Pancreas (tissue), 10 donors: Measurements from ENCODE around the gene NUBPL. TPM values are rescaled to one million over a fixed set of nuclear protein-coding genes. Genes with fewer than 3 reads are reported as not detected.

Experiments used
- ATAC-seq, 4 donors: fragments of 200-7000 bp; cut with Tn5 transposase; one replicate each; pipeline versions ENCODE4 v1.8.0 to v1.9.1; 2020; ENCODE audit warnings: mild to moderate bottlenecking in 4 of 4, moderate library complexity in 4 of 4
- DNase-seq, 6 donors: peaks; one replicate each; pipeline ENCODE4 v3.0.0-alpha.2; 2020
- FAIRE-seq: peaks from 2 replicates; lab custom pipeline; 2012; peaks lifted over from hg19 to GRCh38; lab: Jason Lieb, UNC
- H3K27ac ChIP-seq, 4 donors: fragments of 200-600 bp; sonication (generic); 1 replicate in 3 of 4; 2 replicates in 1 of 4; pipeline versions ENCODE4 v1.5.0 to v1.8.0; 2020
- H3K27me3 ChIP-seq, 4 donors: fragments of 200-600 bp; one replicate each; pipeline ENCODE4 v1.8.0; 2021
- H3K36me3 ChIP-seq, 3 donors: fragments of 200-600 bp; sonication (generic) in 1 of 3; one replicate each; pipeline versions ENCODE4 v1.5.0 to v1.8.0; 2020 to 2021
- H3K4me1 ChIP-seq, 3 donors: fragments of 200-600 bp; one replicate each; pipeline ENCODE4 v1.8.0; 2021
- H3K4me3 ChIP-seq, 4 donors: fragments of 200-600 bp; sonication (generic) in 2 of 4; one replicate each; pipeline versions ENCODE4 v1.5.0 to v1.8.0; 2020 to 2021
- H3K9me3 ChIP-seq, 4 donors: fragments of 200-600 bp; one replicate each; pipeline ENCODE4 v1.8.0; 2021
- CTCF ChIP-seq, 4 donors: fragments of 200-600 bp; sonication (generic) in 3 of 4; IDR thresholded peaks; one replicate each; pipeline versions ENCODE4 v1.5.0 to v1.8.0; 2021; ENCODE audit warnings: antibody characterized with exemption in 4 of 4
- WGBS, 2 donors: extraction: QIAGEN DNeasy Blood & Tissue Kit; methylation state at CpG; one replicate each; pipeline ENCODE4 v1.1.7; 2013; 5-methylcytosine and 5-hydroxymethylcytosine counted together
- intact Hi-C, 3 donors: fragments of 100-400 bp; cut with DNase I; formaldehyde crosslinking; loops; one replicate each; pipeline versions ENCODE4 v1.11.1 to v1.14.2; 2022
- polyA plus RNA-seq, 2 donors: library from polyadenylated mRNA; stranded (reverse); fragments of 200-250 nt; gene quantifications; one replicate each; pipeline ENCODE4 v1.2.3, GENCODE V29; 2013
- total RNA-seq, 6 donors: library from RNA; stranded (reverse); fragmentation: NEBNext Ultra II Directional in 4 of 6; extraction: Animal tissue kit (Norgen Biotek cat#: 25700) in 4 of 6; gene quantifications; one replicate each; pipeline versions ENCODE4 v1.2.1 to v1.2.4, GENCODE V29; 2021 to 2023
- donor health status: healthy with polysubstance abuse.
- donor health status: DM: no; HTN: no; CAD: no; lungs with moderate emphysema.
- donor health status: DM: no; HTN: no; CAD: no.
- donor health status: control.
- donor health status: control.
- donor health status: Bipolar disorder and iron deficiency.
- donor health status: DM: yes; HTN: yes; CAD: no.
- donor health status: DM: no; HTN: no; CAD: no.
- donor health status: DM: no; HTN: no; CAD: no.
- donor health status: DM: yes; HTN: yes; CAD: no.

NUBPL gene
- total and polyA plus RNA-seq, 8 donors = 2.1 to 7.0 (median 4.9) TPM

GRCh38 chr14:31774567-31774966, 213.4 kb downstream of the NUBPL start:
- intact Hi-C loops = no loop called here

GRCh38 chr14:31777312-31777711, 216.1 kb downstream of the NUBPL start:
- H3K27ac ChIP-seq = no peak overlapping the region
- intact Hi-C loops = no loop called here
- ATAC-seq (no peak), DNase-seq (no peak), FAIRE-seq (no peak)
- H3K4me1 ChIP-seq = no peaks in the 10 kb centered on the region
- 77 to 90% methylated on average over 4 of the region's 4 CpGs for WGBS, 2 donors
- no peaks in the 10 kb centered on the region for H3K27me3 ChIP-seq
- no peak overlapping the region for H3K4me3 ChIP-seq
- TF ChIP-seq CTCF (IDR thresholded peaks at IDR 0.05) = no peak
- no peaks in the 10 kb centered on the region for H3K36me3 ChIP-seq
- no peaks in the 10 kb centered on the region for H3K9me3 ChIP-seq

More at GRCh38 chr14:31774567-31774966, 213.4 kb downstream of the NUBPL start:
- FAIRE-seq = no peak
- no peaks in the 10 kb centered on the region for H3K9me3 ChIP-seq
- no peak for TF ChIP-seq CTCF (IDR thresholded peaks at IDR 0.05)
- no peaks in the 10 kb centered on the region for H3K36me3 ChIP-seq
- WGBS, 2 donors = 94 to 96% methylated on average over 2 of the region's 2 CpGs
- H3K4me3 ChIP-seq = no peak overlapping the region
- no peak for DNase-seq
- no peaks in the 10 kb centered on the region for H3K27me3 ChIP-seq
- no peaks in the 10 kb centered on the region for H3K4me1 ChIP-seq
- H3K27ac ChIP-seq = no peak overlapping the region
- no peak for ATAC-seq

- no peak for DNase-seq
- no peaks in the 10 kb centered on the region for H3K9me3 ChIP-seq
- TF ChIP-seq CTCF (IDR thresholded peaks at IDR 0.05) = no peak
- H3K27me3 ChIP-seq = no peaks in the 10 kb centered on the region
- no peak overlapping the region for H3K4me3 ChIP-seq
- intact Hi-C loops = no loop called here
- FAIRE-seq = no peak
- ATAC-seq = no peak
- no peaks in the 10 kb centered on the region for H3K4me1 ChIP-seq
- 95 to 100% methylated on average over 1 of the region's 1 CpG for WGBS, 2 donors
- no peaks in the 10 kb centered on the region for H3K36me3 ChIP-seq
- H3K27ac ChIP-seq = no peak overlapping the region
These were observed 220.4 kb downstream of the NUBPL start for GRCh38 chr14:31781578-31781977.

GRCh38 chr14:31785574-31785973, 224.4 kb downstream of the NUBPL start:
- Histone ChIP-seq H3K4me1 (no peaks in the 10 kb centered on the region), H3K36me3 (no peaks in the 10 kb centered on the region), H3K27me3 (no peaks in the 10 kb centered on the region), H3K4me3 (no peak overlapping the region), H3K9me3 (no peaks in the 10 kb centered on the region), H3K27ac (no peak overlapping the region)
- FAIRE-seq = no peak
- intact Hi-C loops = no loop called here
- DNase-seq = no peak
- WGBS, 2 donors = 97% methylated on average over 1 of the region's 1 CpG
- TF ChIP-seq CTCF (IDR thresholded peaks at IDR 0.05) = no peak
- no peak for ATAC-seq

GRCh38 chr14:31787377-31787776, 226.2 kb downstream of the NUBPL start:
- DNase-seq (no peak), ATAC-seq (no peak), FAIRE-seq (no peak)
- Histone ChIP-seq H3K9me3 (no peaks in the 10 kb centered on the region), H3K4me3 (no peak overlapping the region), H3K27ac (no peak overlapping the region), H3K36me3 (no peaks in the 10 kb centered on the region), H3K4me1 (no peaks in the 10 kb centered on the region), H3K27me3 (no peaks in the 10 kb centered on the region)
- TF ChIP-seq CTCF (IDR thresholded peaks at IDR 0.05) = no peak
- 92 to 94% methylated on average over 3 of the region's 3 CpGs for WGBS, 2 donors
- intact Hi-C loops = no loop called here
